Right lobe of liver (tissue), 4 donors: ENCODE data around the gene WSB1.
"Not testable (repeated sequence)": the region's sequence is repeated elsewhere in the genome, so short reads cannot be mapped to it uniquely, and the experiment has no call there.

Source experiments
- CTCF ChIP-seq, 4 donors: fragments of 200-600 bp in 3 of 4; fragments of 450-650 bp in 1 of 4; IDR thresholded peaks; one replicate each; pipeline versions ENCODE4 v1.5.1 to v1.8.0; 2016 to 2022; ENCODE audit warnings: antibody characterized with exemption in 4 of 4, mild to moderate bottlenecking in 2 of 4
- POLR2A ChIP-seq: fragments of 450-650 bp; IDR thresholded peaks from one replicate; pipeline ENCODE4 v1.6.1; 2017; ENCODE audit warnings: antibody characterized with exemption, mild to moderate bottlenecking
- donor health status: DM: no; HTN: no; CAD: no.
- donor health status: DM: no; HTN: no; CAD: no.
- donor health status: DM: no; HTN: yes; CAD: no.

- not testable (repeated sequence) for TF ChIP-seq POLR2A; CTCF (IDR thresholded peaks at IDR 0.05)
These were observed 34.8 kb downstream of the WSB1 start for GRCh38 chr17:27328686-27329085.
